ENCODE measurements around the gene QRICH1.

The QRICH1 gene

DNA sequence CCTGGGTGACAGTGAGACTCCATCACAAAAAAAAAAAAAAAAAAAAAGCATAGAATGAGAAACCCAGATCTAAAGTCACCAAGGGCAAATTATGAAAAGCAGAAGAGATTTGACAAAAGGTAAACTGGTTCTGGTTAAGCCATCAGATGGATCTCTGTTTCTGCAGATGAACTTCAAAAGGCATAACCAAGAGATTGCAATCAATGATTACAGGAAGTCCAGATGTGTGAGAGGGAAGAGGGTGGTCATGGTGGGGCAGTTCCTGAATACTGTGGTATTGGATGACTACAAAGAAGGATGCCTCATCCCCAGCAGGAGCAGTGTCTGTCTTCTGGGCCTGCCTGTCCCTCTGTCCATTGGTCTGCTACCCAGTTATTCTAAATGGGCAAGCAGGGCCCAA lies 100.0 kb downstream of the QRICH1 start:
- DNase-seq, result no peak

DNA sequence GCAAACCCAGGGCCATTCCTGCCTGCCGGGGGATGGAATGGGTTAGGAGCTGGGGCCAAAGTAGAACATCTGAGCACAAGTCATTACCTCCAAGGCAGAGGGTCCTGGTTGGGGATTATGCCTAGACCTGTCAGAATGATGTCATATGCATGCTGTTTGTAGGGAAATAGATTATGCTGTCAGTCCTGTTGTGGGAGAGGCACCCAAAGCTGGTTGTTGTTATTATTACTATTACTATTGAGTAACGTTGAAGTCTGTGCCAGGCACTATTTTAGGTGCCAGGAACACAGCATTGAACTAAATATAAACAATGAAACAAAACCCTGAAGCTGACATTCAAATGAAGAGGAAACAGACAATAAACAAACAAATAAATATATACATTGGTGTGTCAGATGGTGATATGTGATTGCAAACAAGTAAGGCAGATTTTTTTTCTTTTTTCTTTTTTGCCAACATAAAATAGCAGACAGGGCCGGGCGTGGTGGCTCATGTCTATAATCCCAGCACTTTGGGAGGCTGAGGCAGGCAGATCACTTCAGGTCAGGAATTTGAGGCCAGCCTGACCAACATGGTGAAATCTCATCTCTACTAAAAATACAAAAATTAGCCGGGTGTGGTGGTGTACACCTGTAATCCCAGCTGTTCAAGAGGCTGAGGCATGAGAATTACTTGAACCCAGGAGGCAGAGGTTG lies 101.9 kb downstream of the QRICH1 start:
- DNase-seq, result no peak

DNA sequence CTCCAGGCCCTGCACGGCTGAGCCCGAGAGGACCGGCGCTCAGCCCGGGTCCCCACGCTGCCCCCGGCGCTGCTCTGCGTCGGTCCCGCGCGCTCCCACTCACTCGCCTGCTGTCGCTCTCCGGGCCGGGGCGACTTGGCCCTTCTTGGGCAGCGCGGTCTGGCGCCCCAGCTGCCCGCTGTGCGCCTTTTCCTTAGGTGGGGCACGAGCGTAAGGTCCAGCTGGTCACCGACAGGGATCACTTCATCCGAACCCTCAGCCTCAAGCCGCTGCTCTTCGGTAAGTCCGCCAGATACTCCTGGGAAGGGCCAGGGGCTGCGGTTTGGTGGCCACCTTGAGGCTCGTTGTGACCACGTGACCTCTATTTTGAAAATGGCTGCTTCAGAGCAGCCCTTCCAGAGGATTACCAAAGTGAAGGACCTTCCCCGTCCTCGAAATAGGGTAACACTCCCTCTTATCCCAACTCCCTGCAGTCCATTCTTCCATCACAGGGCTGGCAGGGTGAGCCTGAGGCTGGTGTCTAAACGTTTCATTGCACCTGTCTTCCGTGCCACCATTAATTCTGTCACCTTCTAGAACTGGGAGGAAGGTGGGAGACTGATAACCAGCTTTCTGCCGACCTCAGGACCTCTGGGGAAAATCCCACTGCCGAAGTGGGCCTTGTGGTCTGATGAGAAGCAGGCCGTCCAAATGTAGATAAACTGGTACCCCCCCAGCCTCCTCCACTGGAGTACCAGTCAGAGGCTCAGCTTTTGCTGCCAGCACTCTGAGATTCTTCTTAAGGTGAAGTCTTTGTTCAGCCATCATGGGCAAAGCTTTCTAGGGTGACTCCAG lies 103.0 kb downstream of the QRICH1 start:
- DNase-seq, result no peak

DNA sequence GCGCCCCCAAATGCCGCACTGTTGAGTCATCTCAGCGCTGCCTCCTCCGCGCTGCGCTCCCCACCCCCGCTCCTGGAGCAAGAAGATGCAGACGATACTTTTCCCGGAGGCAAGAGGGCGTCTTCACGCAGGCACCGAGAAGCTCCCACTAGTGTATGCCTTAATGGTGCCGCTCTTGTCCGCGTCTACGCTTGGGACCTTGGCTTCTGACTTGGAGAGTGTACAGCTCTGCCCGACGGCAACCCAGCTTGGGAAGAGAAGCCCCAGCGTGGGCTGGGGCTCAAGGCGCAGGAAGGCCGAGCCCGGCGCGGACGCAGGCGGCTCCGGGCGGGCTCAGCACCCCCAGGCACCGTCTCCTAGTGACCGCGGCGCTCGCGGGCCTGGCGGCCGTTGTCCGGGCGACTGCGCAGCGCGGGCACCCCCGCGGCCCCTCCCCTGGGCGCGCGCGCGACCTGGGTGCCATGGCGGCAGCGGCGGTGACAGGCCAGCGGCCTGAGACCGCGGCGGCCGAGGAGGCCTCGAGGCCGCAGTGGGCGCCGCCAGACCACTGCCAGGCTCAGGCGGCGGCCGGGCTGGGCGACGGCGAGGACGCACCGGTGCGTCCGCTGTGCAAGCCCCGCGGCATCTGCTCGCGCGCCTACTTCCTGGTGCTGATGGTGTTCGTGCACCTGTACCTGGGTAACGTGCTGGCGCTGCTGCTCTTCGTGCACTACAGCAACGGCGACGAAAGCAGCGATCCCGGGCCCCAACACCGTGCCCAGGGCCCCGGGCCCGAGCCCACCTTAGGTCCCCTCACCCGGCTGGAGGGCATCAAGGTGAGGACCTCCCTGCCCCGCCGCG lies 103.9 kb downstream of the QRICH1 start, which contains the start of gene P4HTM:
TSS of gene P4HTM (plus strand) at position 446 of the 840 bp plus-strand sequence. CDS start at position 462, 16 bp downstream.
- peak; percentile 95 for DNase-seq

DNA sequence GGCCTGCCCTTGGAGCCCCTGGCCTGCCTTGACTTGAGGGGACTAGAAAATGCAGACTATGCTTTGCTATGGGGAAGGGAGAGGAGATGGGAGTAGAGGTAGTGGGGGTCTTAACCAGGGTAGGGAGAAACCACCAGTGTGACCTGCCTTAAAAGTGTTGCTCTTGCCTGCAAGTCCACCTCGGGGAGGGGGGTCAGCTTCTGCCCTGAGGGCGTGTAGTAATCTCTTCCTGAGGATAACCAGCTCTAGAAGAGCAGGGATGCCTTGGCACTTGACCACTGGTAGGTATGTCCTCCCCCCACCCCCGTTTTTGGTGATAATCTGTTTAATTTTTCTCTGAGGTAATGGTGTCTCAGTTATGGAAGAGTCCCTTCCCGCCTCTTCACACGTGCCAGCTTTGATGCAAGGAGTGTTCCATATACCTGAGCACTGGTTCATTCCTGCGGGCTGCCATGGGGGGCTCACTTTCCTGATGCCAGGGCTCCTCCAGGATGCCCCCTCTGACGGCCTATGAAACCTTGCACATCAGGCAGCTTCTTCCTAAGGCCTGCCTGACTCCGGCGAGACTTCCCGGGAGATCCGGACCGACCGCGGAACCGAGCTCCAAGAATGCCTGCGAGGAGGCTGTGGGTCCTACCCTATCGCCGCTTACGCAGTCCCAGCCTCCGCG lies 104.6 kb downstream of the QRICH1 start:
- DNase-seq, result no peak

DNA sequence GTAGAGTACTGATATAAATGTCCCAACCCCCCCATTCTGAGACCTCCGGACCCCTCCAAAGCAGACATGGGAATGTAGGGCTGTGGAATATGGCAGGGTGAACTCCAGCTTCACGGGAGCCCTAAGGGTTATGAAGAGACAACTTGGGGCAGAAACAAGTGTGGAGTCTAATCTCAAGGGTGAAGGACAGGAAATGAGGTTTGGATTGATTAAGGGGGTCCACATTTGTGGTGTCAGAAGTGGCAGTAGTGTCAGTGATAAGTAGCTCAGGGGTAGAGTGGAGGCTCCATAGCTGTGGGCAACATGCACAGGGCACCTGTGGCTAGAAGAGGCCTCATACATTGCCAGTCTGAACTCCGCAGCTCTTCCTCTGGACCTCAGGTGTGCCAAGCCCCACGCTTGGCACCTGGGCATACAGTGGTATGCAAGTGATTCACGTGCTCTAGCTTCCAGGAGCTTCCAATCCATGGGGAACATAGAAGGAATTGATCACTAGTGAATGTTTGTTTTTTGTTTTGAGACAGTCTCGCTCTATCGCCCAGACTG lies 108.0 kb downstream of the QRICH1 start:
- no peak for DNase-seq

DNA sequence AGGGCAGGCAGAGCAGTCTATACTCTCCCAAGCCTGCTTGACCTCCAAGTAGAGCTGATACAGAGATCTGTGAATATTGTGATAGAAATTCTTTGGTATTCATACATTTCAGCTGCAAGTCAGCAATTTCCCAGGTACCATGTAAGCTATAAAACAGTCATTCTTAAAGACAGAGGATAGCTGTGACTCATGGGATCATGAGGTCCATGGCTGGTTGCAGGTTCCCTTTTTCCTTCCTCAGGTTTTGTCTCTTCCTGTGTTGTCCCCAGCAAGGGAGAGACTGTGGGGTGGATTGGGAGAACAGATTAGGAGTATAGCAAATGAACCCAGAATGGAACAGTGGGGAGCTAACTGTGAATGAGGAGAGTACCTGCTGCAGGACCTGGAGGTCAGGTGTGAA lies 109.2 kb downstream of the QRICH1 start:
- no peak for DNase-seq

DNA sequence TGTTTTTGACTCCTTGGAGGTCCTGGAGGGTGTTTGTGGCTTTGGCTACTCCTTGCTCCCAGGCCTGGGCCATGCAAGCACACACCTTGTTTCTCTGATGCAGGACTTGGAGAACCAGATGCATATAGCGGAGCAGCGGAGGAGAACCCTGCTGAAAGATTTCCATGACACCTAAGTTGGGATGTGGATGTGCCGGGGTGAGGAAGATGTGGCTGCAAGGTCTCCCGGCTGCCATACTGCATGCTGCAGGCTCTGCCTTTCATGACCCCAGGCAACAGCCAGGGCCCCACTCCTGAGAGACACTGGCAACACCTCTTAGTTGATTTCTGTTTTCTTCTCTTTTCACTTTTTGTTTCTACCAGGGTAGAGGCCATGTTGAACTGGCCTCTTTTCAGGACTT lies 110.8 kb downstream of the QRICH1 start:
- no peak for DNase-seq

DNA sequence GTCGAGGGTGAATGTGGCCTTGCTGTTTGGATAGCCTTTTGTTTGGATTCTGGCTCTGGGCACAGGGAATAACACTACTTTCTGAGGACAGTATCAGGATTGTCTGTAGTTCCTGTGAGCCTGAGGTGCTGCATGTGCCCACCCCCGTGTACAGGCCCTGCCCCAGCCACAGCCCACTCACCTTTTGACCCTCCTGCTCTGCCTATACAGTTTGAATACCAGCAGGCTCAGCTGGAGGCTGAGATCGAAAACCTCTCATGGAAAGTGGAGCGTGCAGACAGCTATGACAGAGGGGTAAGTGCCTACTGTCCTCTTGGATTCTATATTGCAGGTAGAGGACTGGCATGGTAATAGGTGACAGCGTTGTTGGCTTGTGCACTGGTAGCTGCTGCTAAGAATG lies 111.2 kb downstream of the QRICH1 start:
- DNase-seq, result no peak

DNA sequence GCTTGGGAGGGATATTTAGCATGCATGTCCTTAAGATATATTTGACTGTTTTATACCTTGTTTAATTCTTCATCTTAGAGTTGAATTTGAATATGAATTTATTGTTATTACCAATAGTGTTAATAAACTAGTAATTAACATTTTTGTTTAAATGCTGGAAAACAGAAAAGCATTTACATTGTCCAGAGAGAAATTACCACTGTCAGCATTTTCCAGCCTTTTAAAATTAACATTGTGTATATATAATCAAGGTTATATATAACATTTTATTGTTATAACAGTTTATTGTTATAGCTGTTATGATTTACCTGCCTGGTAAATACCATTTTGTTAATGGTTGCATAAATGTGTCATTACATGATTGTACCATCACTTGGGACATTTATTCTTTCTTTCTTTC lies 111.9 kb downstream of the QRICH1 start:
- DNase-seq, result no peak

DNA sequence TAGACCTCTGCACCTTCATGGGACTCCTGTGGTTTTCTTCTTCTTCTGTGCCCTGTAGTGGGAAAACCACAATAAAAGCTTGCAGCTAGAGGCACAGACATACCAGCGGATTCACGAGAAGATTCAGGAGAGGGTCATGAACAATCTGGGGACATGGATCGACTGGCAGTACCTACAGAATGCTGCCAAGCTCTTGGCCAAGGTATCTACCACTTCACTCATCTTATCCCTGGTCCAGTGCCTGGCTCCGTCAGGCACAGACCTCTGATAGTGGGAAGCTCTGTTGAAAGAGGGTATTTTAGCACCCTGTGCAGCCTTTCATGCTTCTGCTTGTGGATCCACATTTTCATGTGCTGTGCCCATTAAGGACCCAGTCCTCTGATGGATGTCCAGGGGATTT lies 113.6 kb downstream of the QRICH1 start:
- no peak for DNase-seq
